Stimulated activated CD8-positive, alpha-beta memory T cell treated with anti-CD3 and anti-CD28 coated beads, Interleukin-15, amount 100 ng/mL, for 4 hours (primary cell): Measurements from ENCODE around the gene TIMM21.
A peak's percentile ranks its signal among the peaks of the same experiment; 100 is the strongest.

Experiments
- DNase-seq, 2 donors: peaks; one replicate each; pipeline ENCODE4 v3.0.0-alpha.2; 2020; ENCODE audit warnings: low read depth in 2 of 2

TIMM21 gene

DNA sequence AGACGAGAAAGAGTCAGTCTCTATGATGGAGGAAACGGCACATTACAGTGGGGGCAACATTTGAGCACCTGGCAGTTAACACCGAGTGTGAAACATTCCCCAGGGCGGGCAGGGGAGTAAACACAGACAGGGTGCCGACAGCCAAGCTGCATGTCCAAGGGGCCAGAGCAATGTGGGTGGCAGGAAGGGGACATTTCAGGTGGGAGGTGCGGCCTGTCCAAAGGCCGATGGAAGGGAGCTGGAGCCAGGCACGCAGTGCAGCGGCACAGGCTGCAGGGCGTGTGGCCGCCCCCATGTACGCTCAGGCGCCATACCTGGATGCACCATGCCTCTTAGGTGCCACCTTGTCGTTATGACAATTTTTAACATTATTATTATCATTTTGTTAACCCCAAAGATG, 43.3 kb downstream of the TIMM21 start:
- DNase-seq, result no peak

GRCh38 chr18:74194691-74195090, 46.4 kb downstream of the TIMM21 start:
- DNase-seq, result no peak

- DNase-seq, result peak; percentile 2 to 24
These were observed 48.1 kb downstream of the TIMM21 start for GRCh38 chr18:74196220-74197119.

GRCh38 chr18:74197705-74198341, 49.5 kb downstream of the TIMM21 start:
- DNase-seq, result no peak

GRCh38 chr18:74198453-74198852, 50.1 kb downstream of the TIMM21 start:
- DNase-seq, result no peak

DNA sequence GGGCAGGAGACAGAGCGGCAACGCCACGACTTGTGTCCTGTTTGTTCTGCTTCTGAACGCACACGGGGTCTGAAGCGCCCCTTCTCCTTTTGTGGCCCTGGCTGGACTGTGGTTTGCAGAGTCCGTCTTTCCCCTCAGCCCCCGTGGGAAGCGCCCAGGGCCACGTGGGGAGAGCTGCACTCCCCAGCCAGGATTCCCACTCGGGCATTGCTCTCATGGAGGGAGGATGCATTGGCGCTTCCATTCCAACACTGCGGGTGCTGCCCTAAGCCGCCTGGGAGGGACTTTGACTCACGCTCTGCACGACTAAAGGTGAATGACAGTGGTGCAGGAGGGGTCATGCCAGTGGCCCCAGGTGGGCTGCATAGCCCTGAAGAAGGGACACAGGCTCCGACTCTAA, 52.5 kb downstream of the TIMM21 start:
- no peak for DNase-seq

DNA sequence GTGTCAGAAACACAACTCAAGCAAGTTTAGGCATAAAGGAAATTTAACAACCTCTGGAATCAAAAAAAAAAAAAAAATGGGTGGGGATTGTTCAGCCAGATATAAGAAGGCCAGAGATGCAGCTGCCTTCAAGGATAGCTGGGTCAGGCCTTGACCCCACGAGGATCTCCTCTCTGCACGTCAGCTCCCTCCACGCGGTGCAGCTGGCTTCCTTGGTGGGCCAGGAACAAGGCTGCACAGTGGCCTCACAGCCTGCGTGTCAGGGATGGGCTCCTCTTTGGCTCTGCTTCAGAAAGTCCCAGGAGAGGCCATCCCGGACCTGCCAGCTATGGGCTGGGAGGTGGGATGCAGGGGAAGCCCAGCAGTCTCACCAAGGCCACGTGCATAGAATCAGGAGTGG, 55.5 kb downstream of the TIMM21 start:
- no peak for DNase-seq

DNA sequence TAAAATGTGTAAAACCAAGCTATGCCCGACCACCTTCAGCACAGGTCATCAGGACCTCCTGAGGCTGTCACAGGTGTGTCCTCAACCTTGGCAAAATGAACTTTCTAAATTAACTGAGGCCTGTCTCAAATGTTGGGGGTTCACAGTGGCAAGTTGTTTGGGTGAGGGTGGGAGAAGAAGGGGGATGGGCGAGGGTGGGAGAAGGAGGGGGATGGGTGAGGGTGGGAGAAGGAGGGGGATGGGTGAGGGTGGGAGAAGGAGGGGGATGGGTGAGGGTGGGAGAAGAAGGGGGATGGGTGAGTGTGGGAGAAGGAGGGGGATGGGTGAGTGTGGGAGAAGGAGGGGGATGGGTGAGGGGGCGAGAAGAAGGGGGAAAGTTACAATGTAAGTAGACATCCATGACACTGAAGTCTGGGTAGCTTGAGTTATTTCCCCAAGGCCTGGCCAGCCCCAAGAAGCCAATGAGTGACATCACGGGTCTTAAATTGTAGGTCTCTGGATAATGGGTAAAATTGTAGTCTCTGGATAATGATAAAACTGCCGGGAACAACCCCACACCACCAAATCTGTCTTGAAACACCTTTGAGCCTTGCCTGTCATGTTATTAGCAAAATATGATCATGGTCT, 56.3 kb downstream of the TIMM21 start:
- DNase-seq, result no peak
